Upper lobe of left lung (tissue), 6 donors: ENCODE data around the gene RIN3. TPM values are rescaled to one million over a fixed set of nuclear protein-coding genes. Genes with fewer than 3 reads are reported as not detected.

Experiments
- ATAC-seq, 2 donors: fragments of 200-7000 bp; cut with Tn5 transposase; one replicate each; pipeline ENCODE4 v1.9.1; 2022; ENCODE audit warnings: mild to moderate bottlenecking in 2 of 2, moderate library complexity in 2 of 2; ENCODE audit not compliant: low FRiP score in 2 of 2
- DNase-seq, 2 donors: peaks; one replicate each; pipeline ENCODE4 v3.0.0-alpha.2; 2019 to 2020
- H3K27ac ChIP-seq, 4 donors: fragments of 200-600 bp; sonication (generic); one replicate each; pipeline ENCODE4 v1.5.1; 2016 to 2019
- H3K27me3 ChIP-seq, 4 donors: fragments of 200-600 bp; sonication (generic); one replicate each; pipeline ENCODE4 v1.5.1; 2017 to 2019
- H3K36me3 ChIP-seq, 4 donors: fragments of 200-600 bp; sonication (generic); one replicate each; pipeline ENCODE4 v1.5.1; 2016 to 2019
- H3K4me1 ChIP-seq, 4 donors: fragments of 200-600 bp; sonication (generic); one replicate each; pipeline ENCODE4 v1.5.1; 2018 to 2019
- H3K4me3 ChIP-seq, 4 donors: fragments of 200-600 bp; sonication (generic); one replicate each; pipeline ENCODE4 v1.5.1; 2017 to 2019; ENCODE audit warnings: mild to moderate bottlenecking in 2 of 4, moderate library complexity in 1 of 4
- H3K9me3 ChIP-seq, 4 donors: fragments of 200-600 bp; sonication (generic); one replicate each; pipeline ENCODE4 v1.5.1; 2018 to 2019
- EP300 ChIP-seq, 4 donors: sonication (generic); formaldehyde crosslinking; IDR thresholded peaks; one replicate each; pipeline ENCODE4 v1.5.1; 2017; ENCODE audit warnings: antibody characterized with exemption in 4 of 4, control low read depth in 2 of 4
- POLR2A ChIP-seq, 4 donors: fragments of 450-650 bp; IDR thresholded peaks; one replicate each; pipeline ENCODE4 v1.5.1; 2016 to 2017; ENCODE audit warnings: antibody characterized with exemption in 4 of 4, mild to moderate bottlenecking in 2 of 4
- POLR2AphosphoS5 ChIP-seq, 2 donors: sonication (generic); formaldehyde crosslinking; IDR thresholded peaks; one replicate each; pipeline ENCODE4 v1.5.1; 2017; ENCODE audit warnings: antibody characterized with exemption in 2 of 2
- WGBS, 2 donors: methylation state at CpG; one replicate each; pipeline ENCODE4 v1.1.5; 2017 to 2018; 5-methylcytosine and 5-hydroxymethylcytosine counted together
- total RNA-seq, 6 donors: library from RNA; depleted of rRNA in 4 of 6; stranded (reverse); fragments of >200 nt in 4 of 6; gene quantifications; one replicate each; pipeline versions ENCODE4 v1.1.0 to v1.2.1, GENCODE V29; 2016 to 2021
- TF ChIP-seq, protein P1 (sequence below), 6 experiments: fragments of 450-650 bp in 4 of 6; fragments of 200-600 bp in 2 of 6; sonication (generic) in 2 of 6; IDR thresholded peaks; one replicate each; pipeline ENCODE4 v1.5.1; 2016 to 2019; ENCODE audit warnings: antibody characterized with exemption in 6 of 6
- donor health status: DM: no; HTN: no; CAD: no; lungs with moderate emphysema.
- donor health status: DM: no; HTN: yes; CAD: no; lungs with severe emphysema.

The RIN3 gene
- total RNA-seq, 6 donors from 2014 or later, result 19.0 to 88.0 (median 59.7) TPM

DNA sequence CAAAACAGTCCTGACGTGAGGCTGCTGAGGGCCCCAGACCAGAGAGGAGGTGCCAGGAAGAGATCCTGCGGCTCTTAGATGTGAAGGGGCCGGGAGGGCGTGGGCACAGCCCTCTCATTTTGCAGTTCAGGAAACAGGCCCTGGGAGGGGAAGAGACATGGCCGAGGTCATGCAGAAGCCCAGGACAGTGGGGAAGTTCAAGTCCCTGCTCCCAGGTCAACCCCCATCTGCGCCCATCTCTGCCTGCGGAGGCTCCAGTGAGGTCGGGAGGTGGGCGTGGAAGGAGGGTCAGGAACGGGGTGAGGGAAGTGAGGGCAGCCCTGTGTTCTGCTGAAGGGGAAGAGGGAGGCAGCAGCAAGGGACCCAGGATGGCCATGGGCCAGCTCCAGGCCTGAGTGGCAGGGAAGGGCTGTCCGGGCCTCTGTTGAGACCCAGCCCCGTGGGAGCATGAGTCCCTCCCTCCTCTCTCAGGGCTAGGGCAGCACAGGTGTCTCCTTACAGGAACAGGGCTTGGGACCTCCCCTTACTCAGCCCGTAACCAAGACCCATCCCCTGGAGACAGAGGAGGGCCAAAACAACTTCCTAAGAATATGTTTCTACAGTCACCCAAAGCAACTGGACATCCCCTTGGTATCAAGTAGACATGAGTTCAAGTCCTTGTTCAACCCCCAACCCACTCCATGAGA is 144.0 kb downstream of the RIN3 start:
- Histone ChIP-seq H3K36me3 (peaks cover 2 to 50% (median 21%) of the 10 kb centered on the region in 4 donors), H3K27ac (peak overlapping the region; percentile 76 to 96 (median 90)), H3K9me3 (no peaks in the 10 kb centered on the region), H3K4me1 (peaks cover 37 to 64% (median 50%) of the 10 kb centered on the region in 4 donors), H3K27me3 (no peaks in the 10 kb centered on the region), H3K4me3 (no peak overlapping the region)
- peak in 1 of 4 donors; percentile 70 for TF ChIP-seq POLR2A (IDR thresholded peaks at IDR 0.05)
- TF ChIP-seq POLR2AphosphoS5 (IDR thresholded peaks at IDR 0.05), result peak; percentile 71 to 73
- TF ChIP-seq, protein P1, sequence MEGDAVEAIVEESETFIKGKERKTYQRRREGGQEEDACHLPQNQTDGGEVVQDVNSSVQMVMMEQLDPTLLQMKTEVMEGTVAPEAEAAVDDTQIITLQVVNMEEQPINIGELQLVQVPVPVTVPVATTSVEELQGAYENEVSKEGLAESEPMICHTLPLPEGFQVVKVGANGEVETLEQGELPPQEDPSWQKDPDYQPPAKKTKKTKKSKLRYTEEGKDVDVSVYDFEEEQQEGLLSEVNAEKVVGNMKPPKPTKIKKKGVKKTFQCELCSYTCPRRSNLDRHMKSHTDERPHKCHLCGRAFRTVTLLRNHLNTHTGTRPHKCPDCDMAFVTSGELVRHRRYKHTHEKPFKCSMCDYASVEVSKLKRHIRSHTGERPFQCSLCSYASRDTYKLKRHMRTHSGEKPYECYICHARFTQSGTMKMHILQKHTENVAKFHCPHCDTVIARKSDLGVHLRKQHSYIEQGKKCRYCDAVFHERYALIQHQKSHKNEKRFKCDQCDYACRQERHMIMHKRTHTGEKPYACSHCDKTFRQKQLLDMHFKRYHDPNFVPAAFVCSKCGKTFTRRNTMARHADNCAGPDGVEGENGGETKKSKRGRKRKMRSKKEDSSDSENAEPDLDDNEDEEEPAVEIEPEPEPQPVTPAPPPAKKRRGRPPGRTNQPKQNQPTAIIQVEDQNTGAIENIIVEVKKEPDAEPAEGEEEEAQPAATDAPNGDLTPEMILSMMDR (IDR thresholded peaks at IDR 0.05), result no peak
- TF ChIP-seq EP300 (IDR thresholded peaks at IDR 0.05), result no peak
- ATAC-seq (peak; percentile 58 to 73), DNase-seq (peak; percentile 54 to 82)
- WGBS, 2 donors, result 41 to 48% methylated on average over 13 of the region's 13 CpGs

DNA sequence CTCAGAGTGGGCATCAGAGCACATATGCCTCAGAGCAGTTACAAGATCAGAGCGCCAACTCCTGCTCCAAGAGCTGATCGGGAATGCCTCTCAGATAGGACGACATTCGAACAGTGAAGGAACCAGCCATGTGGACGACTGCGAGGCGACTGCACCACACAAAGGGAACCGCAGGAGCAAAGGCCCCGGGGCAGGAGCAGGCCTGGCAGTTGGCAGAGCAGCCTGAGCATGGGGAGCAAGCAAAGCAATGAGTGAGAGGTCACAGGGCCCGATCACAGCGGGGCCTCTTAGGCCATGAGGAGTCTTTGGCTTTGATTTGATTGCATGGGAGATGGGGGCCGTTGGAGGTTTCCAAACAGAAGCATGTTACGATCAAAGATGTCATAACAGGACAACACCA is 144.6 kb downstream of the RIN3 start:
- no peak for DNase-seq
- H3K36me3 ChIP-seq, result peaks cover 2 to 52% (median 20%) of the 10 kb centered on the region in 4 donors
- H3K9me3 ChIP-seq, result no peaks in the 10 kb centered on the region
- H3K4me3 ChIP-seq, result no peak overlapping the region
- no peak for ATAC-seq
- H3K27me3 ChIP-seq, result no peaks in the 10 kb centered on the region
- 76 to 88% methylated on average over 13 of the region's 13 CpGs for WGBS, 2 donors
- no peak for TF ChIP-seq POLR2A (IDR thresholded peaks at IDR 0.05)
- no peak for TF ChIP-seq EP300 (IDR thresholded peaks at IDR 0.05)
- TF ChIP-seq POLR2AphosphoS5 (IDR thresholded peaks at IDR 0.05), result no peak
- peak overlapping the region; percentile 76 to 96 (median 90) for H3K27ac ChIP-seq
- H3K4me1 ChIP-seq, result peaks cover 37 to 65% (median 50%) of the 10 kb centered on the region in 4 donors

DNA sequence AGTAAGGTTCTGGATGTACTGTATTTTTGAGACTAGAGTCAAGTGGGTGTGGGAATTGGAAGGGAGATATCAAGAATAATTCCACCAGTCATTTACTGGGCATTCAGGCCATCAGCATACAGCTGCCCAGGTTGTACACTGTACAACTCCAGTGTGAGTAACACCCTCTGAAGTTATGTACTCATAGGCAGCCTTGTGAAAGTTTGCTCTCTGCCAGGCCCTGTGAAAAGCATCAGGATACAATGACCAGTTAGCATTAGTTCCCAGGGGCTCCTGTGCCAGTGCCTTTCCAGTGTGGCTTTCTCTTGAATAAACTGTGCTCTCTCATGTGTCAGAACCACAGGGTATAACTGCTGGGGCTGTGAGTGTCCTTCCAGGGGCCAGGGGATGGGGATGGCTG is 145.1 kb downstream of the RIN3 start:
- H3K36me3 ChIP-seq, result peaks cover 2 to 52% (median 21%) of the 10 kb centered on the region in 4 donors
- H3K27me3 ChIP-seq, result no peaks in the 10 kb centered on the region
- DNase-seq (no peak), ATAC-seq (no peak)
- peak overlapping the region; percentile 76 to 96 (median 90) for H3K27ac ChIP-seq
- no peak for TF ChIP-seq EP300 (IDR thresholded peaks at IDR 0.05)
- no peak for TF ChIP-seq POLR2AphosphoS5 (IDR thresholded peaks at IDR 0.05)
- TF ChIP-seq, protein P1 (IDR thresholded peaks at IDR 0.05), result no peak
- TF ChIP-seq POLR2A (IDR thresholded peaks at IDR 0.05), result no peak
- H3K4me3 ChIP-seq, result no peak overlapping the region
- H3K9me3 ChIP-seq, result no peaks in the 10 kb centered on the region
- peaks cover 37 to 65% (median 50%) of the 10 kb centered on the region in 4 donors for H3K4me1 ChIP-seq

DNA sequence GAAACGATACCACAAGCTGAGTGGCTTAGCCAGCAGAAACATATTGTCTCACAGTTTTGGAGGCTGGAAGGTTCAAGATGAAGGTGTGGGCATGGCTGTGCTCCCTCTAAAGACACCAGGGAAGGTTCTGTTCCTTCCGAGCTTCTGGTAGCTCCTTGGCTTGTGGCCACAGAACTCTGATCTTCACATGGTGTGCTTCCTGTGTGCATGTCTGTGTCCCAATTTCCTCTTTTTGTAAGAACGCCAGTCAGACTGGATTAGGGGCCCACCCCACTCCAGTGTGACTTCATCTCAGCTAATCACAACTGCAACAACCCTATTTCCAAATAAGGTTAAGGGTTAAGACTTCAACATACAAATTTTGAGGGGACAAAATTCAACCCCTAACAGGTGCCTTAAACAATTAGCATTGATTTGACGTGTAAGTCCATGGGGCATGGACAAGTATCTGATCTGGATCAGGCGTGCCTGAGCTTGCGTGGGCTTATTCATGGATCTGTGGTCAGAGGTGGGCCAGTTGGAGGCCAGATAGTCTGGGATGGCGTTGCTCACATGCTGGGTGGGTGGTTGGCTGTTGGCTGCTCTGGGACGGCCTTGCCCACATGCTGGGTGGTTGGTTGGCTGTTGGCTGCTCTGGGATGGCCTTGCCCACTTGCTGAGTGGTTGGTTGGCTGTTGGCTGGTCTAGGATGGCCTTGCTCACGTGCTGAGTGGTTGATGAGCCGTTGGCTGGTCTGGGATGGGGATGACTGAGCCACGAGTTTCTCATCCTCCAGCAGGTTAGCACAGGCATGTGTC is 146.4 kb downstream of the RIN3 start:
- ATAC-seq, result peak; percentile 47 to 76
- peak in 1 of 2 donors; percentile 87 for DNase-seq
- Histone ChIP-seq H3K9me3 (no peaks in the 10 kb centered on the region), H3K36me3 (peaks cover 2 to 55% (median 23%) of the 10 kb centered on the region in 4 donors), H3K4me3 (no peak overlapping the region), H3K27me3 (no peaks in the 10 kb centered on the region), H3K27ac (peak overlapping the region; percentile 76 to 96 (median 90)), H3K4me1 (peaks cover 37 to 64% (median 50%) of the 10 kb centered on the region in 4 donors)
- TF ChIP-seq, protein P1 (IDR thresholded peaks at IDR 0.05), result no peak
- TF ChIP-seq POLR2AphosphoS5 (IDR thresholded peaks at IDR 0.05) (peak; percentile 81 to 94), EP300 (IDR thresholded peaks at IDR 0.05) (peak in 3 of 4 donors; percentile 56 to 92 (median 79)), POLR2A (IDR thresholded peaks at IDR 0.05) (peak in 2 of 4 donors; percentile 21 to 67)
- 68 to 71% methylated on average over 5 to 11 of the region's 11 CpGs for WGBS, 2 donors

DNA sequence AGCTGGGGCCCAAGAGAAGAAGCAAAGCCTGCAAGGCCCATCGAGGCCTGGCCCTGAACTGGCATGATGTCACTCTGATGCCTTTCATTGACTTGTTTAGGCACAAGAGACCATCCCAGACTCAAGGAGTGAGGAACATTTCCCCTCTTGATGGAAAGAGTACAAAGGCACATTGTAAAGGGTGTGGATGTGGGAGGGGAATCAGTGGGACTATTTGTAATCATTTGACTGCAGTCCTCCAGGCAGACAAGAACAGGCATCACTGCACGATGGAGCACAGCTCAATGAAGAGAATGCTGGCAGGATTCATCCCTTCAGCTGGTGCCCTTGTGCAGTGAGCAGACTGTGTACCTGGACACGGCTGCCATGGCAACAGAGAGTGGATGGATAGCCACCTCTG is 147.0 kb downstream of the RIN3 start:
- Histone ChIP-seq H3K9me3 (no peaks in the 10 kb centered on the region), H3K36me3 (peaks cover 2 to 55% (median 23%) of the 10 kb centered on the region in 4 donors), H3K27me3 (no peaks in the 10 kb centered on the region), H3K4me1 (peaks cover 37 to 58% (median 48%) of the 10 kb centered on the region in 4 donors), H3K27ac (peak overlapping the region; percentile 76 to 96 (median 90)), H3K4me3 (no peak overlapping the region)
- ATAC-seq (no peak), DNase-seq (no peak)
- TF ChIP-seq EP300 (IDR thresholded peaks at IDR 0.05), result no peak
- TF ChIP-seq POLR2AphosphoS5 (IDR thresholded peaks at IDR 0.05), result no peak
- TF ChIP-seq POLR2A (IDR thresholded peaks at IDR 0.05), result no peak
- TF ChIP-seq, protein P1 (IDR thresholded peaks at IDR 0.05), result no peak
- 64 to 75% methylated on average over 3 of the region's 3 CpGs for WGBS, 2 donors
